Prostate gland (tissue), 2 donors: ENCODE data around the gene EXOC6. TPM values are rescaled to one million over a fixed set of nuclear protein-coding genes. Genes with fewer than 3 reads are reported as not detected.

Source experiments
- DNase-seq: peaks from one replicate; pipeline ENCODE4 v3.0.0-alpha.2; 2019; ENCODE audit warnings: low spot score
- H3K27ac ChIP-seq, 2 donors: fragments of 200-600 bp; sonication (generic); 2 replicates each; pipeline ENCODE4 v1.5.1; 2017 to 2019
- H3K27me3 ChIP-seq: fragments of 200-600 bp; sonication (generic); replicated peaks from 2 replicates; pipeline ENCODE4 v1.5.1; 2019; ENCODE audit not compliant: insufficient read depth
- H3K36me3 ChIP-seq, 2 donors: fragments of 200-600 bp; sonication (generic); 1 replicate in 1 of 2; 2 replicates in 1 of 2; pipeline versions ENCODE4 v1.5.1 to v1.8.1; 2017 to 2019
- H3K4me1 ChIP-seq: fragments of 200-600 bp; sonication (generic); replicated peaks from 2 replicates; pipeline ENCODE4 v1.5.1; 2019
- H3K4me3 ChIP-seq, 2 donors: fragments of 200-600 bp; sonication (generic); 2 replicates each; pipeline ENCODE4 v1.5.1; 2017 to 2019
- H3K9me3 ChIP-seq: fragments of 200-600 bp; sonication (generic); 2 replicates; pipeline ENCODE4 v1.5.1; 2017
- POLR2A ChIP-seq: fragments of 450-650 bp; IDR thresholded peaks from one replicate; pipeline ENCODE4 v1.6.1; 2016; ENCODE audit warnings: antibody characterized with exemption, mild to moderate bottlenecking
- POLR2AphosphoS5 ChIP-seq: sonication (generic); formaldehyde crosslinking; IDR thresholded peaks from one replicate; pipeline ENCODE4 v1.6.1; 2017; ENCODE audit warnings: antibody characterized with exemption
- WGBS: methylation state at CpG from one replicate; pipeline ENCODE4 v1.1.5; 2018; 5-methylcytosine and 5-hydroxymethylcytosine counted together
- intact Hi-C: fragments of 100-400 bp; cut with DNase I; formaldehyde crosslinking; loops from one replicate; pipeline ENCODE4 v1.14.2; 2022
- total RNA-seq, 2 donors: library from RNA; depleted of rRNA; stranded (reverse); fragments of >200 nt; gene quantifications; one replicate each; pipeline ENCODE4 v1.1.0, GENCODE V29; 2016
- TF ChIP-seq, protein P1 (sequence below), 4 experiments: fragments of 200-600 bp in 2 of 4; fragments of 450-650 bp in 2 of 4; sonication (generic) in 2 of 4; IDR thresholded peaks; 1 replicate in 3 of 4; 2 replicates in 1 of 4; pipeline ENCODE4 v1.5.1; 2016 to 2019; ENCODE audit warnings: antibody characterized with exemption in 4 of 4, mild to moderate bottlenecking in 2 of 4, moderate library complexity in 2 of 4

The EXOC6 gene
- total RNA-seq, 2 donors from 2014 or later, result 13.5 to 598 TPM

GRCh38 chr10:92891885-92892690, 43.8 kb downstream of the EXOC6 start:
- Histone ChIP-seq H3K9me3 (no peaks in the 10 kb centered on the region), H3K27ac (no peak overlapping the region), H3K4me3 (no peak overlapping the region), H3K4me1 (peaks cover 3% of the 10 kb centered on the region), H3K27me3 (no peaks in the 10 kb centered on the region), H3K36me3 (no peaks in the 10 kb centered on the region)
- no peak for TF ChIP-seq POLR2A
- TF ChIP-seq, protein P1, sequence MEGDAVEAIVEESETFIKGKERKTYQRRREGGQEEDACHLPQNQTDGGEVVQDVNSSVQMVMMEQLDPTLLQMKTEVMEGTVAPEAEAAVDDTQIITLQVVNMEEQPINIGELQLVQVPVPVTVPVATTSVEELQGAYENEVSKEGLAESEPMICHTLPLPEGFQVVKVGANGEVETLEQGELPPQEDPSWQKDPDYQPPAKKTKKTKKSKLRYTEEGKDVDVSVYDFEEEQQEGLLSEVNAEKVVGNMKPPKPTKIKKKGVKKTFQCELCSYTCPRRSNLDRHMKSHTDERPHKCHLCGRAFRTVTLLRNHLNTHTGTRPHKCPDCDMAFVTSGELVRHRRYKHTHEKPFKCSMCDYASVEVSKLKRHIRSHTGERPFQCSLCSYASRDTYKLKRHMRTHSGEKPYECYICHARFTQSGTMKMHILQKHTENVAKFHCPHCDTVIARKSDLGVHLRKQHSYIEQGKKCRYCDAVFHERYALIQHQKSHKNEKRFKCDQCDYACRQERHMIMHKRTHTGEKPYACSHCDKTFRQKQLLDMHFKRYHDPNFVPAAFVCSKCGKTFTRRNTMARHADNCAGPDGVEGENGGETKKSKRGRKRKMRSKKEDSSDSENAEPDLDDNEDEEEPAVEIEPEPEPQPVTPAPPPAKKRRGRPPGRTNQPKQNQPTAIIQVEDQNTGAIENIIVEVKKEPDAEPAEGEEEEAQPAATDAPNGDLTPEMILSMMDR (IDR thresholded peaks at IDR 0.05), result no peak
- peak; percentile 50 for TF ChIP-seq POLR2AphosphoS5
- WGBS, result 38% methylated on average over 5 of the region's 5 CpGs
- intact Hi-C loops, result no loop called here
- DNase-seq, result peak; percentile 43

DNA sequence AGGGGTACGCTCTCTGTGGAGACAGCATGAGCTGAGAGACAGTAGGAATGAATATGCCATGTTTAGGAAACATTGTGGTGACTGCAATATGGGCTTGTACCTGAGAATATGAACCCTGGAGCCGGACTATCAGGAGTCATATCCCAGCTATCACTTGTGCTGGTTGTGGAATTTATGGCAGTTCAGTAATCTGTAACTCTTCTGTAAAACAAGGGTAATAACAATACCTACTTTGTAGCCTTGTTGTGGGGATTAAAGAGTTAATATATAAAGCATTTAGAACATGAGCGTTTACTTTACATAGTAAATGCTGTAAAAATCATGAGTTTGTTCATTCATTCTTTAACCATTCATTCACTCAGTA, 44.4 kb downstream of the EXOC6 start:
- Histone ChIP-seq H3K4me3 (no peak overlapping the region), H3K27me3 (no peaks in the 10 kb centered on the region), H3K9me3 (no peaks in the 10 kb centered on the region), H3K27ac (no peak overlapping the region), H3K4me1 (peaks cover 3% of the 10 kb centered on the region), H3K36me3 (no peaks in the 10 kb centered on the region)
- DNase-seq, result no peak
- WGBS, result 39% methylated on average over 3 of the region's 3 CpGs
- intact Hi-C loops, result no loop called here
- TF ChIP-seq, protein P1 (IDR thresholded peaks at IDR 0.05), result no peak
- no peak for TF ChIP-seq POLR2A
- no peak for TF ChIP-seq POLR2AphosphoS5

GRCh38 chr10:92894081-92894655, 45.8 kb downstream of the EXOC6 start:
- H3K4me3 ChIP-seq, result no peak overlapping the region
- intact Hi-C loops, result no loop called here
- no peak overlapping the region for H3K27ac ChIP-seq
- TF ChIP-seq POLR2A (no peak), POLR2AphosphoS5 (no peak)
- TF ChIP-seq, protein P1 (IDR thresholded peaks at IDR 0.05), result no peak
- peaks cover 3% of the 10 kb centered on the region for H3K4me1 ChIP-seq
- no peaks in the 10 kb centered on the region for H3K27me3 ChIP-seq
- no peaks in the 10 kb centered on the region for H3K36me3 ChIP-seq
- no peak for DNase-seq
- H3K9me3 ChIP-seq, result no peaks in the 10 kb centered on the region

DNA sequence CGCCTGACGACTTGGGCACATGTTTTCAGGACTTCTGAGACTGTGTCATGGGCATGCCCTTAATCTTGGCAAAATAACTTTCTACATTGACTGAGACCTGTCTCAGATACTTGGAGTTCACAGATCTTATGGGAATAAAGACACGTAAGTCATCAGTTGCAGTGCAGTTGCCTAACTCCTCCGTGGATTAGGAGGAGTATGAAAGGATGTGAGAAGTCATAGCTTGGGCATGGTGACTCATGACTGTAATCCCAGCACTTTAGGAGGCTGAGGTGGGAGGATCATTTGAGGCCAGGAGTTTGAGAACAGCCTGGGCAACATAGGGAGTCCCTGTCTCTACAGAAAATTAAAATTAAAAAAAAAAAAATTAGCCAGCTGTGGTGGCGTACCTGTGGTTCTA, 49.6 kb downstream of the EXOC6 start:
- WGBS, result 92% methylated on average over 5 of the region's 5 CpGs
- no peak overlapping the region for H3K27ac ChIP-seq
- TF ChIP-seq POLR2A (no peak), POLR2AphosphoS5 (no peak)
- TF ChIP-seq, protein P1 (IDR thresholded peaks at IDR 0.05), result no peak
- DNase-seq, result no peak
- H3K27me3 ChIP-seq, result no peaks in the 10 kb centered on the region
- H3K36me3 ChIP-seq, result no peaks in the 10 kb centered on the region
- H3K4me3 ChIP-seq, result no peak overlapping the region
- no peaks in the 10 kb centered on the region for H3K9me3 ChIP-seq
- no peaks in the 10 kb centered on the region for H3K4me1 ChIP-seq
- intact Hi-C loops, result no loop called here

DNA sequence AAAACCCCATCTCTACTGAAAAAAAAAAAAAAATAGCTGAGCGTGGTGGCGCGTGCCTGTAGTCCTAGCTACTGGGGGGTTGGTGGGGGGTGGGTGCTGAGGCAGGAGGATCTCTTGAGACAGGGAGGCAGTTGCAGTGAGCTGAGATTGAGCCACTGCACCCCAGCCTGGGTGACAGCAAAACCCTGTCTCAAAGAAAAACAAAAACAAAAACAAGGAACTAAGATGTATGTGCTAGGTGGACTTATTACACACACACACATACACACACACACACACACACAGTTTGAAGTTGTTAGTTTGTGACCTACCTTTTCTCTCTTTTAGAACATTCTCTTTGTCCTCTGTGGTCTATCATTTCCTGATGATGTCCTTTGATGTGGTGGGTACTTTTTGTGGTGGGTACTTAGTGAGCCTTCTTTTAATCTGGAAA, 53.5 kb downstream of the EXOC6 start:
- WGBS, result 89% methylated on average over 3 of the region's 3 CpGs
- Histone ChIP-seq H3K4me3 (no peak overlapping the region), H3K9me3 (no peaks in the 10 kb centered on the region), H3K36me3 (no peaks in the 10 kb centered on the region), H3K27ac (no peak overlapping the region), H3K4me1 (no peaks in the 10 kb centered on the region), H3K27me3 (no peaks in the 10 kb centered on the region)
- DNase-seq, result no peak
- TF ChIP-seq, protein P1 (IDR thresholded peaks at IDR 0.05), result no peak
- no peak for TF ChIP-seq POLR2A
- intact Hi-C loops, result no loop called here
